ENCODE data around the gene ANKRD62.
"Not testable (repeated sequence)": the region's sequence is repeated elsewhere in the genome, so short reads cannot be mapped to it uniquely, and the experiment has no call there.

The ANKRD62 gene

GRCh38 chr18:12092398-12093229 lies 1.0 kb upstream of the ANKRD62 start:
- DNase-seq (ENCODE audit: extremely low read depth in 1 of 2, low read depth in 1 of 2): no peak

GRCh38 chr18:12098374-12098773 lies 4.7 kb downstream of the ANKRD62 start:
- DNase-seq (ENCODE audit: extremely low read depth in 1 of 2, low read depth in 1 of 2): no peak

- no peak for DNase-seq (ENCODE audit: extremely low read depth in 1 of 2, low read depth in 1 of 2)
Measured at GRCh38 chr18:12099160-12099559, 5.5 kb downstream of the ANKRD62 start.

GRCh38 chr18:12101266-12101665 lies 7.6 kb downstream of the ANKRD62 start:
- no peak for DNase-seq (ENCODE audit: extremely low read depth in 1 of 2, low read depth in 1 of 2)

GRCh38 chr18:12102136-12102842 lies 8.6 kb downstream of the ANKRD62 start:
- DNase-seq (ENCODE audit: extremely low read depth in 1 of 2, low read depth in 1 of 2): no peak

- no peak for DNase-seq (ENCODE audit: extremely low read depth in 1 of 2, low read depth in 1 of 2)
Measured at GRCh38 chr18:12106471-12106870, 12.8 kb downstream of the ANKRD62 start.

- DNase-seq (ENCODE audit: extremely low read depth in 1 of 2, low read depth in 1 of 2): no peak
Measured at GRCh38 chr18:12109836-12110235, 16.2 kb downstream of the ANKRD62 start.

GRCh38 chr18:12113999-12114646 lies 20.5 kb downstream of the ANKRD62 start:
- no peak for DNase-seq (ENCODE audit: extremely low read depth in 1 of 2, low read depth in 1 of 2)

GRCh38 chr18:12119358-12119757 lies 25.7 kb downstream of the ANKRD62 start:
- no peak for DNase-seq (ENCODE audit: extremely low read depth in 1 of 2, low read depth in 1 of 2)

GRCh38 chr18:12121175-12122042 lies 27.8 kb downstream of the ANKRD62 start:
- DNase-seq (ENCODE audit: extremely low read depth in 1 of 2, low read depth in 1 of 2): no peak

- not testable (repeated sequence) for DNase-seq (ENCODE audit: extremely low read depth in 1 of 2, low read depth in 1 of 2)
Measured at GRCh38 chr18:12122043-12122389, 28.4 kb downstream of the ANKRD62 start.

- not testable (repeated sequence) for DNase-seq (ENCODE audit: extremely low read depth in 1 of 2, low read depth in 1 of 2)
Measured at GRCh38 chr18:12127647-12128046, 34.0 kb downstream of the ANKRD62 start.

- DNase-seq (ENCODE audit: extremely low read depth in 1 of 2, low read depth in 1 of 2): not testable (repeated sequence)
Measured at GRCh38 chr18:12138831-12139230, 45.2 kb downstream of the ANKRD62 start.

- DNase-seq (ENCODE audit: extremely low read depth in 1 of 2, low read depth in 1 of 2): not testable (repeated sequence)
Measured at GRCh38 chr18:12140866-12141265, 47.2 kb downstream of the ANKRD62 start.

- DNase-seq (ENCODE audit: extremely low read depth in 1 of 2, low read depth in 1 of 2): not testable (repeated sequence)
Measured at GRCh38 chr18:12141778-12142177, 48.1 kb downstream of the ANKRD62 start.

GRCh38 chr18:12149431-12149830 lies 55.8 kb downstream of the ANKRD62 start:
- DNase-seq (ENCODE audit: extremely low read depth in 1 of 2, low read depth in 1 of 2): not testable (repeated sequence)

GRCh38 chr18:12154361-12154760 lies 60.7 kb downstream of the ANKRD62 start:
- no peak for DNase-seq (ENCODE audit: extremely low read depth in 1 of 2, low read depth in 1 of 2)

- no peak for DNase-seq (ENCODE audit: extremely low read depth in 1 of 2, low read depth in 1 of 2)
Measured at GRCh38 chr18:12155996-12156395, 62.4 kb downstream of the ANKRD62 start.

- DNase-seq (ENCODE audit: extremely low read depth in 1 of 2, low read depth in 1 of 2): no peak
Measured at GRCh38 chr18:12159446-12159845, 65.8 kb downstream of the ANKRD62 start.

GRCh38 chr18:12162786-12163185 lies 69.1 kb downstream of the ANKRD62 start:
- no peak for DNase-seq (ENCODE audit: extremely low read depth in 1 of 2, low read depth in 1 of 2)
